HG03039 (cell line): ENCODE data around the gene HHIPL1.
"Not testable (repeated sequence)": the region's sequence is repeated elsewhere in the genome, so short reads cannot be mapped to it uniquely, and the experiment has no call there.

Experiments used
- ATAC-seq: cut with Tn5 transposase; IDR thresholded peaks from one replicate; pipeline ENCODE4 v1.9.1; 2021; ENCODE audit warnings: mild to moderate bottlenecking, moderate library complexity; ENCODE audit not compliant: unreplicated experiment

The HHIPL1 gene

GRCh38 chr14:99658218-99658845 is 13.4 kb downstream of the HHIPL1 start:
- no peak for ATAC-seq

GRCh38 chr14:99659333-99659741 is 14.4 kb downstream of the HHIPL1 start:
- no peak for ATAC-seq

- no peak for ATAC-seq
Measured at GRCh38 chr14:99660006-99660566, 15.2 kb downstream of the HHIPL1 start.

- ATAC-seq, result no peak
Measured at GRCh38 chr14:99660794-99661193, 15.9 kb downstream of the HHIPL1 start.

GRCh38 chr14:99661206-99661605 is 16.3 kb downstream of the HHIPL1 start:
- not testable (repeated sequence) for ATAC-seq

GRCh38 chr14:99662846-99663245 is 17.9 kb downstream of the HHIPL1 start:
- no peak for ATAC-seq

GRCh38 chr14:99663386-99664057 is 18.6 kb downstream of the HHIPL1 start:
- no peak for ATAC-seq

GRCh38 chr14:99664058-99664936 is 19.4 kb downstream of the HHIPL1 start:
- no peak for ATAC-seq

- no peak for ATAC-seq
Measured at GRCh38 chr14:99664937-99665273, 20.0 kb downstream of the HHIPL1 start.

GRCh38 chr14:99666533-99666932 is 21.6 kb downstream of the HHIPL1 start:
- no peak for ATAC-seq

GRCh38 chr14:99667045-99667444 is 22.1 kb downstream of the HHIPL1 start:
- ATAC-seq, result no peak

- no peak for ATAC-seq
Measured at GRCh38 chr14:99667821-99668220, 22.9 kb downstream of the HHIPL1 start.

- ATAC-seq, result no peak
Measured at GRCh38 chr14:99668307-99669295, 23.7 kb downstream of the HHIPL1 start.

GRCh38 chr14:99670361-99671234 is 25.7 kb downstream of the HHIPL1 start:
- no peak for ATAC-seq

- ATAC-seq, result no peak
Measured at GRCh38 chr14:99671235-99672224, 26.6 kb downstream of the HHIPL1 start.

GRCh38 chr14:99672506-99673304 is 27.8 kb downstream of the HHIPL1 start:
- no peak for ATAC-seq

GRCh38 chr14:99673305-99674063 is 28.6 kb downstream of the HHIPL1 start:
- no peak for ATAC-seq
